HG03175 (cell line): ENCODE results near the gene SLC17A2.

ENCODE experiments used
- ATAC-seq: cut with Tn5 transposase; IDR thresholded peaks from one replicate; pipeline ENCODE4 v1.9.1; 2021; ENCODE audit warnings: mild to moderate bottlenecking, moderate library complexity; ENCODE audit not compliant: unreplicated experiment

Gene SLC17A2

DNA sequence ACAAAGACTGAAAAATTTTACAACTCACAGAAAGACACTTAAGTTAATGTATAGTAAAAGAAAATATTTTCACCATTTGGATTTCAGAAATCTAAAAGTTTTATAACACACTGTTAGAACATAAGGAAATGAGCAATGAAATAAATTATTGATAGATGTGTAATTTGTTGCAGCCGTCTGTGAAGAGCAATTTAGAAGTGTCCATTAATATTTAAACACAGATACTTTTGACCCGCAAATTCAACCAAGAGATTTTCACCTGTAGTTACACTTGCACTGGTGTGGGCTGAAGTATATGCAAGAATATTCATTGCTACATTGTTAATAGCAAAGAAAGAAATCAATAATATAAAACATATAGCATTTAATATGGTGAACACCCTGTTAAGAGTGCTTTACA is 41.9 kb downstream of the SLC17A2 start:
- ATAC-seq: no peak

DNA sequence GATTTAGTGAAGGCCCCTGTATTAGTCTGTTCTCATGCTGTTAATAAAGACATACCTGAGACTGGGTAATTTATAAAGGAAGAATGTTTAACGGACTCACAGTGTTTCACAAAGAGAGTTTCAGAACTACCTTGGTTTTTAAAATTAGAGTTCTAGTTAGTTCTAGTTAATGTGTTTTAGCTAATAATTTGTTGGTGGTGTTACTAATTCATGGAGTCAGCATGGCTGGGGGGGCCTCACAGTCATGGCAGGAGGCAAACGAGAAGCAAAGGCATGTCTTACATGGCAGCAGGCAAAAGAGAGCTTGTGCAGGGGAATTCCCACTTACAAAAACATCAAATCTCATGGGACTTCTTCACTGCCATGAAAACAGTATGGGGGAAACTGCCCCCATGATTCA is 44.4 kb downstream of the SLC17A2 start:
- no peak for ATAC-seq

DNA sequence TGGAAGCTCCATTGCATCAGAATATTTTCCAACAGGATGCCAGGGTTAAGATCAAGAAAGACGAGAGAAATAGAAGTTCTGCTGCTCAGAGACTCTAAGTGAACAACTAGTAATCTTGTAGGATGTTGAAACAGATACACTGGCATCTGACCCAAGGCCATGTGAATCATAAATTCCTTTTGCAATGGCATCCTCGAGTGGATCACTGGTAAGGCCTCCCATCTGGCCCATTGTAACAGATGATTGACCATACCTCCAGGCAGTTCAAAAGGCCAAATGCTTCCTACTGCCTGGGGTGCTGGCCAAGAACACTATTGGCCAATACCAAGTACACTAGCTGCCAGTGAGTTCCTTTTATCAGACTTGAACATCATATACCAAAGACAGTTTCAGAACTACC is 46.5 kb downstream of the SLC17A2 start:
- ATAC-seq: no peak

DNA sequence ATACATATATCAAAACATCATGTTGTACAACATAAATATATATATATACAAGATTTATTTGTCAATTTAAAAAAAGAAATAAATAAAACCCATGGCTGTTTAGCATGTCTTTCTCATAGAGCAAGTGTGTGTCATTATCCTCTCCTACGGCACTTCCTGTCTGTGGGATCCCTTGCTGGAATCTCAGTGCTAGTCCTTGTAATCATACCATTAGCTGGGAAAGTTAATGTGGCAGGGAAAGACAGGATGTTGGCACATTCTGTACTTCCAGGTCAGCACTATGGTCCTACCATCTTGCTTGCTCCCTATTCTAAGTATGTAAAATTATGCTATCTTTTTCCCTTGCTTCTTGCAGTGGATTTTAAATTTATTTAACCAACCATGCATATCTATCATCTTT is 47.0 kb downstream of the SLC17A2 start:
- ATAC-seq: no peak

DNA sequence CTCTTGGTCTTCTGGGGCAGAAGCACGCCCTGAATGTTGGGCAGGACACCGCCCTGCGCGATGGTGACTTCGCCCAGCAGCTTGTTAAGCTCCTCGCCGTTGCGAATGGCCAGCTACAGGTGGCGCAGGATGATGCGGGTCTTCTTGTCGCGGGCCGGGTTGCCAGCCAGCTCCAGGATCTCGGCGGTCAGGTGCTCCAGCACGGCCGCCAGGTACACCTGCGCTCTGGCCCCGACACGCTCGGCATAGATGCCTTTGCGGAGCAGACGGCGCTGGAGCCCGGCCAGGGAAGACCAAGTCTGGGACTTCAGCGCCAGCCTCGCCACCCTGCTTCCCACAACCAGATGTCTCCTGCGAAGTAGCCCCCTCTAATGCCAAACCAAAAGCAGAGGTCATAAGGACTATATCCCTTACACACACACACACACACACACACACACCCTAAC is 48.4 kb downstream of the SLC17A2 start:
- no peak for ATAC-seq

DNA sequence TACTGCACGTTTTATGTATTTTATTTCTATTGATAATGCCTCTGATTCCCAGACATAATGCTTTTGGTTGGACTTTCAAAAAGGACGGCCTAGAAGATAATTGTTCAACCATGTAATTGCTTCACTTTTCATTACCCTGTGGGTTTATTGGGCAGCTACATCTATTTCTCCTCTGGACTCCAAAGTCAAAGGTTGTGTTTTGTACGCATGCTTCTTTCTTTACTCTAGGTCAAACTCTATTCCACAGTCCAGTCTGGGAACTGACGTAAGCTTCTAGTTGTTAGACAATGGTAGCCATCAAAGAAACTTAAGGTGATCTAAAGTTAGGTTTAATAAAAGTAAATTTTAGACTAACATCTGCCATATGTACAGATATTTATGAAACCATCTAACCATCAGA is 49.9 kb downstream of the SLC17A2 start:
- ATAC-seq: no peak

DNA sequence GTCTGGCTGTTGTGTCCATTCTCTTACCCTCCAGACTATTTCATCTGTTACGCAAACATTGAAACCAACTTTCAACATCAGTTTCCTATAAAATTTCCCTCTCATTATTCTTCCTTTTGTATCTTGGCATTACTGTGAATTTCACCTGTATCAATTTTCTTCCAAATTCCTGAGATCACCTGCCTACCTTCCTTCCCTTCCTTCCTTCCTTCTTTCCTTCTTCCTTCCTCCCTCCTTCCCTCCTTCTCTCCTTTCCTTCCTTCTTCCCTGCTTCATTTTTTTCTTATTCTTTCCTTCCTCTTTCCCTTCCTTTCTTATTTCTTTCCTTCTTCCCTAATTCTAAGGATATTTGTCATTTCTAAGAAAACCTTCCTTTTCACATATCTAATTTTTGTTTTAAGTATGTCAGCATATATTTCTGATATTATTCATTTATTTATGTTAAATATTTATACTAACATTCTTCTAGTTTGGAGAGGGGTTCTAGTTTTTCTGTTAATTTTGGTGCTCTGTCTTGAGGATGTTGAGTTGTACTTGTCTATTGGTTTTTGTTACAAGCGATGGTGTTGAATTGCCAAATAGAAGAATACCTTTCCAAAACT is 51.7 kb downstream of the SLC17A2 start:
- ATAC-seq: no peak

DNA sequence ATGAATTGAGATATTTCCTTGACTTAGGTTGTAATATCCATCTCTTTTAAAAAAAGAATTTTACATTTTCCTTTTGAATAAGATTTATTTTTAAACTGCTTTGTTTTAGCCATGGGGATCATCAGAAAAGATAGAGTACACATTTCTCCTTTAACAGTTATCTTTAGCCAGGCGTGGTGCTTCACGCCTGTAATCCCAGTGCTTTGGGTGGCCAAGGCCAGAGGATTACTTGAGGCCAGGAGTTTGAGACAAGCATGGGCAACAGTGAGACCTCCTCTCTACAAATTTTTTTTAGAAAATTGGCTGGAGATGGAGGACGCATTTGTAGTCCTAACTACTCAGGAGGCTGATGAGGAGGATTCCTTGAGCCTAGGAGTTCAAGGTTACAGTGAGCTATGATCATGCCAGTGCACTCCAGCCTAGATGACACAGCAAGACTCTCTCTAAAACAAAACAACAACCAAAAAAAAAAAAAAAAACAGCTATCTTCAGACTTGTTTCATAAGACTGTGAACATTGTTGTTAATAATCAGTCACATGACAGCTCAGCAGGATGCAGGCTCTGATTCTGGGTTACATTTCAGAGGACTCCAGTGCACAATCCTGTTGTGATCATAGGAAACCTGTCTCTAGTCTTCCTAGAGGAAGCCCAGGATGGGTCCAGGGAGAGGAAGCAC is 54.4 kb downstream of the SLC17A2 start:
- ATAC-seq: no peak

DNA sequence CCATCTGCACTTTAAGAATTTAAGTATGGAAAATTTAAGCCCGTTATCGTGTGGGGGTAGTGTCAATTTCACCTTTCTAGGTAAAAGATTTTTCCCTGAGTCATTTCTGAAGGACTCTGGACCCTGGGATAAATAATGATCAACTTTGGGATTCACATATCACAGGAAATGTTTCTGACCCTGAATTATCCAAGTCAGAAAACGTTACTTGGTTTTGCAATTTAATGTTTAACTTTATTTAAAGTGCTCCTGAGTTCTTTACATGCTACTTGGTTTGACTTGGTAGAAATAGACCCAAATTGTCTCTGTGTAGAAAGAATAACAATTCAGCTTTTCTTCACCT is 55.0 kb downstream of the SLC17A2 start:
- ATAC-seq: no peak

DNA sequence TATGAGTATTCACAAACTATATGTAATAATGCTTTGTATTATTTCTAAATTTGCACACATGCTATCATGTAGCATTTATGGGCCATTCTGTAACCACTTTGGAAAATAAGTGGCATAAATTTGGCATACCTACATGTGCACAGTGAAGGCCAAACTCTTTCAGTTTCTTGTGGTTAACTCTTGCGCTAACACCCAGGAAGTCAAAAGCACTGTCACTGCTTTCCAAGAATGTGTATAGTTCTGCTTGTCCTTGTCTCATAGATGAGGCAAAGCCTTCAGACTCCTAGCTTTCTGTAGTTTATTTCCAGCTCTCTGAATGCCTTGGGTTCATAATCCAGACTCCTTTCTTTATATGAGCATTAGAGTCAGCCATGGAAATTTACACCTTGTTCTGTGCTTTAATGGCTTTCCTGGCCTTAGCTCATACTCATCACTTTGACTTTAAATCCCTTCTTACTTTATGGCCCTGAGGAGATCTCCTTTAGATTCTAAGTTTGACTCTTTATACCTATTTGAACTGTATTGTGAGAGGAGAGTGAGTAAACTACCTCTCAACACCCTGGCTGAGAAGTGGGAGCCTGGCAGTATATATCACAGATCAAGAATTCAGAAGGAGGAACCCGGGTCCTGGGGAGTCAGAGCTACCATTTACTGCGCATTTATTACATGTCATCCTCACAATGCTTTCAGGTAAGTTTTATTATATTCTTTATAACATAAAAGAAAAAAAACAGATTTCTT is 55.5 kb downstream of the SLC17A2 start:
- ATAC-seq: no peak

DNA sequence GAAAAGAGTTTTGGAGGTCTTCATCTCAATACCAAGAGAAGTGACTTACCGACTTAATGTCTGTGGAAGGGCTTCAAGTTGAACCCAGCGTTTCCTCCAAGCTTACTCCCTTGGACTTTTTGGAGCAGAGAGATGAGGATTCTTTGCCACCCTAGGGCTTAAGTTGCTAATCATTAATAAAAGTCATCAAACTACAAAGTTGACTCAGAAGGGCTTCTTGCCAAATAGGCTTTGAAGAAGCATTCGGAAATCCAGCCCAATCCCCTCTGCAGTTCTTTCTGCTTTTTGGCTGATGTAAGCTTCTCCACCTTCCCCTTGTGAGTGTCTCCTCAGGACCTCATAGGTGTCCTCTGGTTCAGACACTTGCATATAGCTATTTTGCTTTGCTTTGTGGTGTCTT is 56.4 kb downstream of the SLC17A2 start, which contains the start of gene SLC17A3:
SLC17A3 (minus strand) TSS at position 126 of the 400 bp plus-strand sequence. CDS start 5,856 bp downstream, outside the sequence.
- ATAC-seq: no peak

DNA sequence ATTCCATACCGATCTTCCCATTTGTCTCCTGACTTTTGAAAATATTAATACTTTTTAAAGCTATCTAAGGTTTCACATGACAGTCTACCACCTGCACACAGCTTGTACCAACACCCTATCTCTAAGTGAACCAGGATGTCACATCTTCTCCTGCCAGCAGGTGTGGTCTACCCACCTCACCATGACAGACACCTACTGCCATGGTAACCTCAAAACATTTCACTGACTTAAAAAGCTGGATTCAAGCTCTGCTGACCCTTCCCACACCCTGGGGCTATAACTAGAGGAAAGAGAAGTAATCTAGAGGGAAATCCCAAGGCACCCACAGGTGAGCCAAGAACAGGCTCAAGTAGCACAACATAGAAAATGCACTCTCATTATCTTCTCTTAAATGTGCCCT is 57.7 kb downstream of the SLC17A2 start:
- no peak for ATAC-seq

DNA sequence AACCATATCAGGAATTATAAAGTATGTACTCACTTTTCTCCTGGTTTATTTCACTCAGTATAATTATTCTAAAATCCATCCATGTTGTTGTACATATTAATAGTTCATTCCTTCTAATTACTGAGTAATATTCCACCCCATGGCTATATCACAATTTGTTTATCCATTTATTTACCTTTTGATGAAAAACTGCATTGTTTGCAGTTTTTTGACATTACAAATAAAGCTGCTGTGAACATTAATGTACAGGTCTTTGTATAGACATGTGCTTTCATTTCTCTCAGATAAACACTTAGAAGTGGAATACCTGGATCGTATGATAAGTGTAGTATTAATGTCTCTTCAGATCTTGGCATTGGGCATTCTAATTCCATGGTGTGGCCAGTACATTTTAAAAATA is 60.7 kb downstream of the SLC17A2 start:
- ATAC-seq: no peak

DNA sequence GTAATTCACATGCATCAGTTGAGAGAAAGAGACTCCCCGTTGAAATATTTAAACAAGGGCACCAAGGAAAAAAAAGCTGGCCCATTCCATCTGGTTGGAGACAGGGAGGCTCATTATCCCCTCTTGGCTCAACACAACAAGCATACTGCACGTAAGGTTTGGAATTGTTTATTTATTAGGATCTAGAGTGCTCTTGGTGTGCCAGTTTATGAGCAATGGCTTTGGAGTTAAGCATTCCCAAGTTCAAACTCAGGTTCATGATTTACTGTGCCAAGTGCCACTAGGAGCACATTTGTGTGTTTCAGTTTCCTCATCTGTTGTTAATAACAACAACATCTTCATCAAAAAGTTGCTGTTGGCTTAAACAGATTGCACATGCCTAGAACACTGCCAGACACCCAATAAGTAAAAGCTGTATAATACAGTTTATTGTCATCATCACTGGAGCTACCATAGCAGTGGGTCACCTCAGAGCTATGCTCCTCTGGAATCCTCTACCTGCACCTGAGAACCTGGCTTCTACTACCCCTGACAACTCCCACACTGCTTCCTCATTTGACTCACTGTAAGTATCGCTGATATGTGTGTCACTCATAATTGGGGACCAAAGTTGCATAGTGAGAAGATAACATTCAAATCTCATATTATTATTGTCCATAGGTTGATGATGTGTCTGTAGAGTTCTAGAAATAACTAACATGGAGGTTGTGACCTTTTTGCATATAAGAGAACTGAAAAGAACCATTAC is 61.9 kb downstream of the SLC17A2 start:
- ATAC-seq: no peak

DNA sequence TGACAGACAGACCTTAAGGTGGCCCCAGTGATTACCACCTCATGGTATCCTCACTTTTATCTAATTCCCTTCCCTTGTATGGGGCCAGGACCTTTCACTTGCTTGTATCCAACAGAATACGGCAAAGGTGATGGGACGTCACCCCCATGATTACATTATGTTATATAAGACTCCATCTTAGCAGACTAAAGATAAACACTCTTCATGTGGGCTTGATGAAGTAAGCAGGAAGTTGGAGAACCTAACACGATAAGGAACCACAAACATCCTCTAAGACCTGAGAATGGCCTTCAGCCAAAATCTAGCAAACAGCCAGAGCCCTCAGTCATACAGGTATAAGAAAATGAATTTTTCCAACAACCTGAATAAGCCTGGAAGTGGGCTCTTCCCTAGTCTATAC is 64.5 kb downstream of the SLC17A2 start:
- ATAC-seq: no peak

DNA sequence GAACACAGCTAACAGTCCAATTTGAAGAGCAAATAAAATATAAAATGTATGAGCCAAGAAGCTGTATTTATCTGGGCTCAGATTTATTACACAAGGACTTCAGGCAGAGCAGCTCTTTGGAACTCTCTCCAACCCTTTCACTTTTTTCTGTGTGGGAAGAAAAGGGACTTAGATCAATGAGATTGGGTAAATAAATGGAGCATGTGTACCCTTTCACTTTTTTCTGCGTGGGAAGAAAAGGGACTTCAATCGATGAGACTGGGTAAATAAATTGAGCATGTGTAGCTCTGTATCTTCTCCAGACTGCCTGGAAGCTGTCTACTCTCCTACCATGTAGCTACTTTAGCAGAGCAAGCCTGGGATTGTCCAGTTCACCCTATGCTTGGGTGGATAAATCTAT is 67.1 kb downstream of the SLC17A2 start:
- ATAC-seq: no peak
